NCI-H524 treated with DMSO at 0.1 percent for 48 hours (cell line): ENCODE data around the gene AP4S1.

ENCODE experiments used
- DNase-seq: peaks from one replicate; lab custom pipeline; 2025; lab: John Stamatoyannopoulos, UW

Gene AP4S1

GRCh38 chr14:31138301-31138700 lies 112.9 kb downstream of the AP4S1 start:
- DNase-seq: no peak

DNA sequence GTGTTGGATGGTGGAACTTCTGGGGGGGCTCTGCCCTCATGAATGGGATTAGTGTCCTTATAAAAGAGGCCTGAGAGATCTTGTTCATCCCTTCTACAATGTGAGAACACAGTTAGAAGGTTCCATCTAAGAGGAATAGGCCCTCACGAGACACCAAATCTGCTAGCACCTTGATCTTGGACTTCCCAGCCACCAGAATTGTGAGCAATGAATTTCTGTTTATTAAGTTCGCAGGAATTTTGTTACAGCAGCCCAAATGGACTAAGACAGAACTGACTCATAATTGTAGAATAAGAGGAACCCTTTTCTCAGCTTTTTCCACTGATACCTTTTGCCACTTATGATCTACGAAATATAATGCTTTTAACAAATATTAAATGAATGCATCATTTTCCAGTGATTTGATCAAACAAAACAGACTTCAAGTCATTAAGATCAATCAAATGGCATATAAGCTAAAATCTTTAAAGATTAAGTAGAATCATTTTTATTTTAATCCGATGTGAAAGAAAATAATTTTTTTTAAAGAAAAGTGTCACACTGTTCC lies 113.9 kb downstream of the AP4S1 start:
- no peak for DNase-seq

DNA sequence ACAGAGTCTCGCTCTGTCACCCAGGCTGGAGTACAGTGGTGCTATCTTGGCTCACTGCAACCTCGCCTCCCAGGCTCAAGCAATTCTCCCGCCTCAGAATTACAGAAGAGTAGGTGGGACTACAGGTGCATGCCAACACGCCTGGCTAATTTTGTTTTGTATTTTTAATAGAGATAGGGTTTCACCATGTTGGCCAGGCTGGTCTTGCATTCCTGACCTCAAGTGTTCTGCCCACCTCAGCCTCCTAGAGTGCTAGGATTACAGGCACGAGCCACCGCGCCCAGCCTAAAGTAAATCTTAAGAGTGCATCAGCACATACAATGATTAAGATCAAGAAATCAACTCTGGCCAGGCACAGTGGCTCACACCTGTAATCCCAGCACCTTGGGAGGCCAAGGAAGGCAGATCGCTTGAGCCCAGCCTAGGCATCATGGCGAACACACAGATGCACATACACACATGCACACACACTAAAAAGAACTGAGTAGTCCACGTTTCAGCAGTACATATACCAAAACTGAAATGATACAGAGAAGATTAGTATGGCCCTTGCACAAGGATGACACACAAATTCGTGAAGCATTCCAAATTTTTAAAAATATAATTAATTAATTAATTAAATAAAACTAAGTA lies 117.1 kb downstream of the AP4S1 start:
- DNase-seq: no peak
